MM.1S (cell line): ENCODE measurements around the gene VPS4A.

Source experiments
- DNase-seq: peaks from one replicate; pipeline ENCODE4 v3.0.0-alpha.2; 2015
- H2AFZ ChIP-seq: fragments of 300-600 bp; sonication (generic); 2 replicates; pipeline ENCODE4 v1.6.0; 2016; ENCODE audit warnings: antibody characterized with exemption, low read length
- H3F3A ChIP-seq: fragments of 300-600 bp; sonication (generic); 2 replicates; pipeline ENCODE4 v1.6.1; 2016; ENCODE audit warnings: mild to moderate bottlenecking, antibody characterized with exemption, low read length, moderate library complexity, mixed read lengths; ENCODE audit not compliant: insufficient read depth
- H3K27ac ChIP-seq: fragments of 300-600 bp; sonication (generic); 2 replicates; pipeline ENCODE4 v1.5.1; 2016; ENCODE audit warnings: mild to moderate bottlenecking, low read length
- H3K27me3 ChIP-seq: fragments of 300-600 bp; sonication (generic); replicated peaks from 2 replicates; pipeline ENCODE4 v1.6.0; 2016; ENCODE audit warnings: low read length; ENCODE audit not compliant: insufficient read depth
- H3K36me3 ChIP-seq: fragments of 300-600 bp; sonication (generic); replicated peaks from 2 replicates; pipeline ENCODE4 v1.6.1; 2016; ENCODE audit warnings: mild to moderate bottlenecking, low read length, mixed read lengths; ENCODE audit not compliant: insufficient read depth
- H3K4me1 ChIP-seq: fragments of 300-600 bp; sonication (generic); 2 replicates; pipeline ENCODE4 v1.6.1; 2016; ENCODE audit warnings: low read length, mixed read lengths
- H3K4me2 ChIP-seq: fragments of 300-600 bp; sonication (generic); 2 replicates; pipeline ENCODE4 v1.6.0; 2016; ENCODE audit warnings: low read depth, low read length
- H3K4me3 ChIP-seq: fragments of 300-600 bp; sonication (generic); 2 replicates; pipeline ENCODE4 v1.5.1; 2016; ENCODE audit warnings: low read length, mixed read lengths
- H3K79me2 ChIP-seq: fragments of 300-600 bp; sonication (generic); 2 replicates; pipeline ENCODE4 v1.6.1; 2016; ENCODE audit warnings: mixed run types, low read length, mixed read lengths
- H3K9ac ChIP-seq: fragments of 300-600 bp; sonication (generic); 2 replicates; pipeline ENCODE4 v1.6.1; 2016; ENCODE audit warnings: low read length, mixed read lengths
- H3K9me2 ChIP-seq: fragments of 300-600 bp; sonication (generic); replicated peaks from 2 replicates; pipeline ENCODE4 v1.6.1; 2016; ENCODE audit warnings: mild to moderate bottlenecking, low read length, mixed read lengths; ENCODE audit not compliant: insufficient read depth
- H3K9me3 ChIP-seq: fragments of 300-600 bp; sonication (generic); replicated peaks from 2 replicates; pipeline ENCODE4 v1.6.1; 2016; ENCODE audit warnings: mild to moderate bottlenecking, low read length, mixed read lengths; ENCODE audit not compliant: insufficient read depth
- H4K20me1 ChIP-seq: fragments of 300-600 bp; sonication (generic); 2 replicates; pipeline ENCODE4 v1.6.1; 2016; ENCODE audit warnings: mild to moderate bottlenecking, low read length, moderate library complexity, mixed read lengths; ENCODE audit not compliant: insufficient read depth
- EZH2 ChIP-seq: fragments of 300-600 bp; sonication (generic); optimal IDR thresholded peaks from 2 replicates; pipeline ENCODE3; 2017; ENCODE audit warnings: low read depth, mild to moderate bottlenecking, antibody characterized with exemption, low read length, mixed read lengths
- EZH2phosphoT487 ChIP-seq: fragments of 300-600 bp; sonication (generic); IDR thresholded peaks from 2 replicates; pipeline ENCODE4 v1.6.1; 2018; ENCODE audit warnings: antibody characterized with exemption, low read length
- TF ChIP-seq, protein P1 (sequence below): fragments of 300-600 bp; sonication (generic); IDR thresholded peaks from 2 replicates; pipeline ENCODE4 v1.5.1; 2016; ENCODE audit warnings: antibody characterized with exemption, low read length, mixed read lengths

VPS4A gene

DNA sequence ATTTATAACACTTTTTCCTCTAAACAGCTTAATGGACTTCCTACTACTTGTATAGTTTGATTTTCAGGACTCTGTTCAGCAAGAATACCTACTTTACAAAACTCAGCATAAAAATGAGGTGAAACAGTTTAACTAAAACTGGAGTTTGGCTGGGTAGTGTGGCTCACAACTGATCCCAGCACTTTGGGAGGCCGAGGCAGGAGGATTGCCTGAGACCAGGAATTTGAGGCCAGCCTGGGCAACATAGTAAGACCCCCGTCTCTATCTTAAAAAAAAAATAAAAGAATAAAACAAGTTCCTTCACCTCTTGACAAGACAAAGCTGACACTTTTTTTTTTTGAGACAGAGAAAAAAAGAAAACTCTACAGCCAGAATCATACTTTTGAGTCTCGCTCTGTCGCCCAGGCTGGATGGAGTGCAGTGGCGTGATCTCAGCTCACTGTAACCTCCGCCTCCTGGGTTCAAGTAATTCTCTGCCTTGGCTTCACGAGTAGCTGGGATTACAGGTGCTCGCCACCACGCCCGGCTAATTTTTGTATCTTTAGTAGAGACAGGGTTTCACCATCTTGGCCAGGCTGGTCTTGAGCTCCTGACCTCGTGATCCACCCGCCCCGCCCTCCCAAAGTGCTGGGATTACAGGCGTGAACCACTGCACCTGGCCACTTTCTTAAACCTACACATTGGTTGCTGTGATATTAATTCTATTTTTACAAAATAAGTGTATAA, 16.6 kb downstream of the VPS4A start:
- H3K4me2 ChIP-seq, result peak overlapping the region; percentile 100; the same call in 1 of the 2 replicates
- H3K9me2 ChIP-seq, result no peaks in the 10 kb centered on the region
- no peaks in the 10 kb centered on the region for H3K9me3 ChIP-seq
- peaks cover 72% of the 10 kb centered on the region for H3K79me2 ChIP-seq
- H3F3A ChIP-seq, result peaks cover 9% of the 10 kb centered on the region
- TF ChIP-seq, protein P1, sequence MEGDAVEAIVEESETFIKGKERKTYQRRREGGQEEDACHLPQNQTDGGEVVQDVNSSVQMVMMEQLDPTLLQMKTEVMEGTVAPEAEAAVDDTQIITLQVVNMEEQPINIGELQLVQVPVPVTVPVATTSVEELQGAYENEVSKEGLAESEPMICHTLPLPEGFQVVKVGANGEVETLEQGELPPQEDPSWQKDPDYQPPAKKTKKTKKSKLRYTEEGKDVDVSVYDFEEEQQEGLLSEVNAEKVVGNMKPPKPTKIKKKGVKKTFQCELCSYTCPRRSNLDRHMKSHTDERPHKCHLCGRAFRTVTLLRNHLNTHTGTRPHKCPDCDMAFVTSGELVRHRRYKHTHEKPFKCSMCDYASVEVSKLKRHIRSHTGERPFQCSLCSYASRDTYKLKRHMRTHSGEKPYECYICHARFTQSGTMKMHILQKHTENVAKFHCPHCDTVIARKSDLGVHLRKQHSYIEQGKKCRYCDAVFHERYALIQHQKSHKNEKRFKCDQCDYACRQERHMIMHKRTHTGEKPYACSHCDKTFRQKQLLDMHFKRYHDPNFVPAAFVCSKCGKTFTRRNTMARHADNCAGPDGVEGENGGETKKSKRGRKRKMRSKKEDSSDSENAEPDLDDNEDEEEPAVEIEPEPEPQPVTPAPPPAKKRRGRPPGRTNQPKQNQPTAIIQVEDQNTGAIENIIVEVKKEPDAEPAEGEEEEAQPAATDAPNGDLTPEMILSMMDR, result no peak
- no peak for TF ChIP-seq EZH2
- no peak for TF ChIP-seq EZH2phosphoT487
- peaks cover 14% of the 10 kb centered on the region for H3K36me3 ChIP-seq
- H4K20me1 ChIP-seq, result no peaks in the 10 kb centered on the region; the same call in 1 of the 2 replicates
- H3K27me3 ChIP-seq, result no peaks in the 10 kb centered on the region
- H3K4me3 ChIP-seq, result no peak overlapping the region
- no peak overlapping the region for H3K27ac ChIP-seq
- peaks cover 19% of the 10 kb centered on the region for H3K4me1 ChIP-seq
- no peak overlapping the region for H2AFZ ChIP-seq
- DNase-seq, result no peak
- no peak overlapping the region for H3K9ac ChIP-seq

DNA sequence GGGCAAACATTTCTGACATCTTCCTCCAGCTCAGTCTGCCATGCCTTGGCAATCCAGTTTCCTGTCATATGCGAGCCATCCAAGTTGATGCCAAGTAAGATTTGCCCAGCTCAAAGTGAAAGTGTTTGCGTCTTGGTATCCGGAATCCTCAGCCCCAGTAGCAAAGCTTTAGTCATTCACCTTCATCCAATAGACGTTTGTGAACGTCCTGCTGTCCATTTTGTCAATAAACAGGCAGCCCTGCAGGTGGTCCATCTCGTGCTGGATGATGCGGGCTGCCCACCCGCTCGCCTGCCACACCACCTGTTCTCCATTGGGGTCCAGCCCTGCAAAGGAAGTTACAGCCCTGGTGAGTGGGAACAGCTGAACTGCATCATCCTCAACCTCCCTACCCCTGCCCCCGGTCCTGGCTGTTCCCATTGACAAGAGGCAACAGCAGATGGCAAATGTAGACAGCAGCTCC, 17.7 kb downstream of the VPS4A start:
- H3K9me2 ChIP-seq, result no peaks in the 10 kb centered on the region
- H3K36me3 ChIP-seq, result peaks cover 14% of the 10 kb centered on the region
- H3K4me3 ChIP-seq, result peak overlapping the region; percentile 92
- H3K4me2 ChIP-seq, result peak overlapping the region; percentile 100
- H2AFZ ChIP-seq, result no peak overlapping the region
- H4K20me1 ChIP-seq, result no peaks in the 10 kb centered on the region; the same call in 1 of the 2 replicates
- H3K27me3 ChIP-seq, result no peaks in the 10 kb centered on the region
- peak overlapping the region; percentile 69; the same call in 1 of the 2 replicates for H3K9ac ChIP-seq
- peaks cover 62% of the 10 kb centered on the region for H3K79me2 ChIP-seq
- no peak for DNase-seq
- peaks cover 19% of the 10 kb centered on the region for H3K4me1 ChIP-seq
- TF ChIP-seq EZH2phosphoT487, result no peak
- TF ChIP-seq, protein P1, result no peak
- no peak for TF ChIP-seq EZH2
- H3K27ac ChIP-seq, result no peak overlapping the region
- H3K9me3 ChIP-seq, result no peaks in the 10 kb centered on the region
- peaks cover 9% of the 10 kb centered on the region for H3F3A ChIP-seq

DNA sequence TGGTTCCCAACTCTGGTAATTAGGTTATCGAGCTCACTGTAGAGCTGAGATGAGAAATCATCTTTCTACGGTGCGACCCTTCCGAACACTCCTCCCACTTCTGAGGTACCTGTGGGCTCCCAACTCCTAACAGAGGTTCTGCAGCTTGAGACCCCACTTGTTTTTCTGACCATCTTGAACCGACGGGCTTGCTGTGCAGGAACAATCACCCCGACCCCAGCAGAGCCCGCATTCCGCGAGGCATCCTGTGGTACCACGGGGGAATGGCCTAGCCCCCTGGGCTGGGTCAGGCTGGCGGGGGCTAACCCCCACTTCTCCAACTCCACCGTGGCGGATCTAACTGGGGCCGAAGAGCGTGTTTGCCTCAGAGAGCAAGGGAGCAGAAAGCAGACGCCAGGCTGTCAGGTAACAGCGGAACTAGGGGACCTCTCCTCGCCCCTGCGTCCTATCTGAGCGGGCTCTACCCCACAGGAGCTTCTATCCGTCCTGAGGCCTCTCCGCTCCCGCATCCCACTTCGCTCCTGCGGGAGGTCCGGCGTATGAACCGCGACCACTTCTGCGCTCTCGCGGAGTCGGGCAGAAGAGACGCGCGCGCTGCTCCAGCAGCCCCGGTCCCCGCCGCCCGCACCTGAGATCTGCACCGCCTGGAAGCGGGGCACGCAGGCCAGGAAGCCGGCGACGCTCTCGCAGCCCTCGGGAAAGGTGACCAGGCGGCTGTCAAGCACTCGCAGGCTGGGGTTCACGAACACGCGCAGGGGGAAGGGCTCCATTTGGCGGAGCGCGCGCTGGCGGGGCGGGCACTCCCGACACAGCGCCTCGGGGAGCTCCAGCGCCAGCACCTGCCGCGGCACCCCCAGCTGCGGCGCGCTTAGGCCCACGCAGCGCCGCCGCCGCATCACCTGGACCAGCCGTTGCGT, 18.5 kb downstream of the VPS4A start:
- peak overlapping the region; percentile 95 for H2AFZ ChIP-seq
- no peaks in the 10 kb centered on the region; the same call in 1 of the 2 replicates for H4K20me1 ChIP-seq
- peak overlapping the region; percentile 63; the same call in 1 of the 2 replicates for H3K27ac ChIP-seq
- peaks cover 55% of the 10 kb centered on the region for H3K79me2 ChIP-seq
- H3K27me3 ChIP-seq, result no peaks in the 10 kb centered on the region
- peak overlapping the region; percentile 92 for H3K4me3 ChIP-seq
- peak; percentile 59 for DNase-seq
- H3K9me3 ChIP-seq, result no peaks in the 10 kb centered on the region
- H3K4me2 ChIP-seq, result peak overlapping the region; percentile 100
- H3F3A ChIP-seq, result peaks cover 9% of the 10 kb centered on the region
- peak overlapping the region; percentile 69 for H3K9ac ChIP-seq
- H3K4me1 ChIP-seq, result peaks cover 19% of the 10 kb centered on the region
- peaks cover 14% of the 10 kb centered on the region for H3K36me3 ChIP-seq
- TF ChIP-seq, protein P1, result no peak
- no peak for TF ChIP-seq EZH2phosphoT487
- TF ChIP-seq EZH2, result no peak
- H3K9me2 ChIP-seq, result no peaks in the 10 kb centered on the region
